Measurements from ENCODE around the gene SEPTIN2. TPM values are rescaled to one million over a fixed set of nuclear protein-coding genes. Genes with fewer than 3 reads are reported as not detected.

The SEPTIN2 gene
- total RNA-seq: 564 and 732 TPM in 2 replicates

DNA sequence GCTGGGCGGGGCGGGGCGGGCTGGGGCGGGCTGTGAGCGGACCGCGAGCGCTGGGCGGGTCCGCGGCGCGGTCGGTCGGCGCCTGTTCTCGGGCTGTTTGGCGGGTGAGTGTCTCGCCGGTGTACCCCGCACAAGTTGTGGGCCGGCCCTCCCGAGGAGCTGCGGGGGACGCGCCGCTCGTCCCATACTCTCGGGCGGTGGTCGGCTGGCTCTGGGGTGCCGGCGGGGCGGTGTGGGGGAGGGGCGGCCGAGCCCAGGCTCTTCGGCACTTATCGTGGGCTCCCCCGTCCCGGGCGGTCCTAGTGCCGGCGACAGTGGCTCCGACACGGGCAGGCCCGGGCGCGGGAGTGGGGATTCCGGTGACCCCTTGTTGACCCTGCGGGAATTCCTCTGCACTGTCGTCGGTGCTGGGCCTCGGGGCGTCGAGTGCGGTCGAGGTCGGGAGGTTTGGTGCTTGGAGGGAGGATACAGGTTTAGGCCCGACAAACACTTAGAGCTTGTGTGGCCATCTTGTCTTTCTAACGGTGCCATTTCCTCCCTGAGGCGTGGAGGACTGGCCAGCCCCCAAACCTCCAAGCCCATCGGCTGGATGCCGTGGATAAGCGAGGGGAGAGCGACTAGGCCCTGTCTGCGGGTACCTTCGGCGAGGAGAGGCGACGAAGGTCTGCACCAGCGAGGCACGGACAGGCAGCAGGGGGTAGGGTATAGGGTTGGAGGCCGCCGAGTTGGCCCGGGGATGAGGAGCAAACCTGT lies at the start of gene SEPTIN2:
SEPTIN2 (plus strand) TSS at position 47 of the 753 bp plus-strand sequence. CDS start 8,308 bp downstream, outside the sequence.

DNA sequence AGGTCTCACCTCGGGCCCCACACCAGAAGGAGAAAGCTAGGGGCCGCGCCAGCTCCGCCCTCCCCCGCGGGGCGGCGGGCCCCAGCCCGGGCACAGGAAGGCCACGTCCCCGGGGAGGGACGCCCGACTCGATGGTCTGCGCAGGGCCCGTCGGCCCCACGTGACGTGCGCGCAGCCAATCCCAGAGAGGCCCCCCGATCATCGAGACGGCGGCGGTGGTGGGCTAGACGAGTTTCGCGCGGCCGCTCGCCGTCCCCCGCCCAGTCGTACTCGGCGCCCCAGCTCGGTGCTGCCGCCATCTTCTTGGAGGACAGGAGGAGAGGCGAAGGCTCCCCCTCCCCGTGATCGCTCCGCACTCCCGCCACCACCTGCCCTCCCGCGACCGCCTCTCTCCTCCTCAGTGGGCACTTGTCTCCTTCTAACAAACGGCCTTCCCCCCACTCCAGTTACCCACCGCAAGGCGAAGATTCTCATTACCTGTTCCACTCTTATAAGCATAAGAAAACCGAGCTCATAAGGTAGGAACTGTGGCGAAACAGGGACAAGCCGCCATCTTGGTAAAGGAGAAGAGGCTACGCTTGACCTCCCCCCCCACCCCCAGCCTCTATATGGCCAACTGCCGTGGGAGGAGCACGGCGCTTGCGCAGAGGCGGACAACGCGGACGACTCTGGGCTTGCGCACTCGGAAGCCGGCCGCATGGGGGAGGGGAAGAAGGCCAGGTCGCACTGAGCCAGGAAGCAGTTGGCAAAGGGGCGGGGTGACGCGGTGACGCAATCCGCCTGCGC lies 439 bp upstream of the SEPTIN2 start, which contains the start of gene HDLBP:
HDLBP (minus strand) TSS at position 580 of the 786 bp plus-strand sequence. CDS start 48,803 bp downstream, outside the sequence.

GRCh38 chr2:241355983-241356870 lies 40.5 kb downstream of the SEPTIN2 start, which contains the start of gene FARP2:
TSS of gene FARP2 (plus strand) at chr2:241356285. CDS start at chr2:241373108, 16,823 bp downstream.

Other genes with a start within 250 kb of the SEPTIN2 start
- gene MTERF4, start 213.6 kb upstream of the SEPTIN2 start, total RNA-seq: 27.0 and 33.2 TPM in 2 replicates
- 6.5 and 9.0 TPM in 2 replicates for gene PASK, start 166.5 kb upstream of the SEPTIN2 start, total RNA-seq
- gene PPP1R7, start 165.5 kb upstream of the SEPTIN2 start, total RNA-seq: 53.0 and 56.9 TPM in 2 replicates
- 0.93 and 1.7 TPM in 2 replicates for gene ANO7, start 127.2 kb upstream of the SEPTIN2 start, total RNA-seq
- gene HDLBP, start 253 bp upstream of the SEPTIN2 start, total RNA-seq: 645 and 663 TPM in 2 replicates
- gene FARP2, start 40.4 kb downstream of the SEPTIN2 start, total RNA-seq: 45.5 and 49.5 TPM in 2 replicates
- 261 and 295 TPM in 2 replicates for gene STK25, start 192.7 kb downstream of the SEPTIN2 start, total RNA-seq
- 28.6 and 35.9 TPM in 2 replicates for gene BOK, start 242.8 kb downstream of the SEPTIN2 start, total RNA-seq